HG03432 (cell line): Measurements from ENCODE around the gene PARP4.
A peak's percentile ranks its signal among the peaks of the same experiment; 100 is the strongest.
"Not testable (repeated sequence)": the region's sequence is repeated elsewhere in the genome, so short reads cannot be mapped to it uniquely, and the experiment has no call there.

Source experiments
- ATAC-seq: cut with Tn5 transposase; IDR thresholded peaks from one replicate; pipeline ENCODE4 v1.9.1; 2021; ENCODE audit warnings: mild to moderate bottlenecking, moderate library complexity; ENCODE audit not compliant: unreplicated experiment

Gene PARP4

DNA sequence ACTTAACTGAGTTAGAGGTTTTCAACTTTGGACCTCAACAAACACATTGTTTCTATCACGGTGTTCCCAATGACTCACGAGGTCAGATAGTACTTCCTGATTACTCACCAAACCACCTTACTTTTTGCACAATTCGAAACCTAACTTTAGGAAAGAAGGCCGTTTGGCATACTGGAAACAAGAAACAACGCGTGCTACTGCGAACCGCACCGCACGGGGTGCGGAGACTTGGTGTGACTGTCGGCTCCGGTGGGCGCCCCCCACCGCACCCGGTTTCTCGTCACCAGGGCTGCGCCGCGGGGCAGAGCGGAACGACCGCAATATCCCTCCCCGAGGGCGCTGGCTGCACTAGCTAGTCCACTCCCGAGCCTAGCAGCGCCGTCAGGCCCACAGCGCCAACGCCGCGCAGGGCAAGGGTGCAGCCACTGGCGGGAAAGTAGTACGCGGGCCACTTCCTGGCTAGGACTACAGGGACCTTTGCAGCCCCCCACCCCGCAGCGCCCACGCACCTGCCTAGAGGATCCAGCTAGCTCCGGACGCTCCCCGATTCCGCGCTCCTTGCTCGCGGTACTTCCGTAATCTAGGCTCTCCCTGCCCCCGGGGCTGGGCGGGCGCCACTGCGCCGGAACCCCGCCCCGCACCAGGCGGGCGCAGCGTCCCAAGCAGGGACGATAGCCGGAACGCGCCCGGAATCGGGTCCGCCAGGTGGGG, at the start of gene PARP4:
TSS of gene PARP4 (minus strand) at position 582 of the 711 bp plus-strand sequence. CDS start 9,002 bp downstream, outside the sequence.
- ATAC-seq: peak; percentile 86

DNA sequence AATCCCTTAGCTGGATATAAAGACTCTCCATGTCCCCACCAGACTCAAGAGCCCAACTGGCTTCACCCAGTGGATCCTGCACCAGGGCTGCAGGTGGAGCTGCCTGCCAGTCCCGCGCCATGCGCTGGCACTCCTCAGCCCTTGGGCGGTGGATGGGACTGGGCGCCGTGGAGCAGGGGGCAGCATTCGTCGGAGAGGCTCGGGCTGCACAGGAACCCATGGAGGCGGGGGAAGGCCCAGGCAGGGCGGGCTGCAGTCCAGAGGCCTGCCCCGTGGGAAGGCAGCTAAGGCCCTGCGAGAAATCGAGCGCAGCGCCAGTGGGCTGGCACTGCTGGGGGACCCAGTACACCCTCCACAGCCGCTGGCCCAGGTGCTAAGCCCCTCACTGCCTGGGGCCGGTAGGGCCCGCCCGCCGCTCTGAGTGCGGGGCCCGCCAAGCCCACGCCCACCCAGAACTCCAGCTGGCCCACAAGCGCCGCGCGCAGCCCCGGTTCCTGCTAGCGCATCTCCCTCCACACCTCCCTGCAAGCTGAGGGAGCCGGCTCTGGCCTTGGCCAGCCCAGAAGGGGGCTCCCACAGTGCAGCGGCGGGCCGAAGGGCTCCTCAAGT, 48.1 kb upstream of the PARP4 start:
- not testable (repeated sequence) for ATAC-seq

- ATAC-seq: not testable (repeated sequence)
These were observed 47.0 kb upstream of the PARP4 start for GRCh38 chr13:24559431-24560218.

DNA sequence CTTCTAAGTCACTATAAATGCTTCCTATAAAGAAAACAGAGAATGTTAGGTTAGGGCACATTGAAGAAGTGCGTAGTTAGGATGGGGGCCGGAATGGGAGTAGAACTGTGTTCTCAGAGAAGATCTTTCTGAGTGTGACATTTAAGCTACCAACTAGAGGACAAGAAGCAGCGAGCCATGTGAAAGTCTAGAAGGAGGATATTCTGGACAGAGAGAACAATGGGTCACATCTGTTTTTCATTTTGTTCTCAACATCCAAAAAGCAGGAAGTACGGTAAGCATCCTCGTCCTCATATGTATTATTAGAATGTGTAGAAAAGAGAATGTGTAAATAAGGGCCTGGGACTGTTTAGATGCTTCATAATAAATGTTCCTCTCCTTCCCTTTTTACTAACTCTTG, 44.5 kb upstream of the PARP4 start:
- no peak for ATAC-seq

- not testable (repeated sequence) for ATAC-seq
These were observed 41.3 kb upstream of the PARP4 start for GRCh38 chr13:24553892-24554291.

DNA sequence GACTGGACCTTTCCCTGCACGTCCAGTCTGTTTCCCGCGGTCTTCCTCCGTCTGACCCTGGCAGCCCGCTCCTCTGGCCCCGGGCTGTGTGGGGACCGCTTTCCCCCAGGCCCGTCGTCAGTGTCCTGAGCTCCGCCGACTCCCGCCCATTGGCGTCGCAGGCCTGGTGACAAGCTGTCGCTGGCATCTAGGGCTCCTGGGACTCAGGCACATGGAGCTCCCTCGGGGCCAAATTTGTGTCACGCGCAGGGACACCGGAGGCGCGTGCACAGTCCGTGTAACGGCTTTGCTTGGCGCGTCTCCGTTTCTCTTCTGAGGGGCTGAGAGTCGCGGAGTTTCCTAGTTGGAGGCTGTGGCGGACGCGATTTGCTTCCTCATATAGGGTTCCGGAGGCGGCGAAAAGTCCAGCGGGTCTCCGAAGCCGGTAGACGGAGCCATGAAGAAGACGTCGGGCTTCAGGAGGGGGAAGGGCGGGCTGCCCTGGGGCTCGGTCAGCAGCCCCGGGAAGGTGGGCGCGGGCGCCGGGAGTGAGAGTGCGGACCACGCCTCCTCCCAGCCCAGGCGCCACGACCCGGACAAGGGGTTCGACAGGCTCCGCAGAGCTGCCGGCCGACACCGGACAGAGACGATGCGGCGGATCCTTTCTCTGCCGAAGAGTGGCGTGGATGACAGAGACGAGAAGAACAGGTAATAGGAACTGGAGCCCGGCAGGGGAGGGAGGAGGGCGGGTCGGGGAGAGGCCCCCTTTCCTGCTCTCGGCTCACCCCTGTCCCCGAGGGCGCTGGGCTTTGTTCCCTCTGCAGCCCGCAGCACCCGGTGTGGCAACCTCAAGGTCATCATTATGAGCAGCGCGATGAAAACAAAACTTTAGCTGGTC, 29.1 kb upstream of the PARP4 start:
- ATAC-seq: peak; percentile 58

GRCh38 chr13:24541127-24541475, 28.5 kb upstream of the PARP4 start:
- ATAC-seq: no peak

DNA sequence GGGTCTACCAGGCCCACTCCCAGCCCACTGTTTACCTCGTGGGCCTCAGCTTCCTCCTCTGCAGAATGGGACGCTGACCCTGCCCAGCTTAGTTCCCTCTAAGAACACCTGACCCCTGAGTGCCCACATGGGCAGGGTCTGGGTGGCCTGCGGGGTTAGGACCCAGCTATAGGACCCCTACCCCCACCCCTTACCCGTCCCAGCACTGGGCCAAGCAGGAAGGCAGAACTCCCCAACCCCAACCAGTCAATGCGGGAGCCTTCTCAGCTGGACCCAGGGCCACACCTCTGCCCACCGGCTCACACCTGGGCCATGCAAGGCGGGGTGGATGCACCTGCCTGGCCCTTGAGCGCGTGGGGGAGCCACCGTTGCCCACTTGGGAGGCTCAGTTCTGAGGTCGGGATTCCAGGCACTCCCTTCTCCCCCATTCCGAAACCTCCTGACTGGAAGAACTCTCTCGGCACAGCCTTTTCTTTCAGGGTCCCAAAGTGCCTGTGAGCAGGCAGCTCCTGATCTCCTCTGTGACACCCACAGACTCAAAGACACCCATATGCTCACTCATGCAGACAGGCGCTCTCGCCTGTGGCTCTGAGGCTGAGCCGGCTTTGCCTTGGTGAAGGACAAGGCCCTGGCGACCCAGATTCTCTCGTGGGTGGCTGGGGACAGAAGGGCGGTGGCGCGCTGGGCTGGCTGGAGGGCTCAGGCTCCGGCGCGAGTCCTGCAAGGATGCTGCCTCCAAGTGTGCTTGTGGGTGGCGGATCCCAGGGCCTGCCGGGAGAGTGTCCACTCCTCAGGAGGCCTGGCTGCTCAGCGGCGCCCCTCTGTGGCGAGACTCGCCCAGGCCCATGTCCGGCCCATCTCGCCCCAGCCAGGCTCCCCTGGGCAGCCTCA, 27.9 kb upstream of the PARP4 start:
- ATAC-seq: no peak

DNA sequence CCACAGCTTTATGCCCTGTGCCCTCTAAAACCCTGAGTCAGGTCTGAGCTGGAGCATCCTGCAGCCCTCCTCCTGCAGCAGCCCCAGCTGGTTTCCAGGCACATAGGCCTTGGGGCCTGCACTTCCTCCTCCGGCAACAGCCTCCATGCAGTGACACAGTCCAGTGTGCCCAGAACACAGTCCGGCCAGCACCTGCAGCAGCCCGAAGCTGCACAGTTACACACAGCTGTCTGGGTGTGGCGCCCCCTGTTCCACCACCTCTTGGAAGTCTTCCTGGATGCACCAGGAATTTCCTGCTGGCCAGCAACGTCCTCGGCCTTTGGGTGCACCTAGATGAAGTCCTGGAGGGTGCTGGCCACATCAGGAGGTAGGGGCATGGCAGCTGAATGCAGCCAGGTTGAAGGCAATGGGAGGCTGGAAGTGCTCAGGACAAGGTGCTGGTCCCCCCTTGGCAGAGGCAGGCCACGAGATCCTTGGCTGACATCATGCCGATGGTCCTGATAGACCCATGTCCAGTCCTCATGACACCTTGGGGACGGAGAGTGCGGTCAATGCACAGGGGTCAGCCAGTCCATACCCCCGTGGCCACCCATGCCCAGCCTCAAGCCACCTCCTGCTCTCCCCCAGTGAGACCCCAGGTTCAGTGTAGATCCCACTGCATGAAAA, 27.1 kb upstream of the PARP4 start:
- ATAC-seq: no peak

DNA sequence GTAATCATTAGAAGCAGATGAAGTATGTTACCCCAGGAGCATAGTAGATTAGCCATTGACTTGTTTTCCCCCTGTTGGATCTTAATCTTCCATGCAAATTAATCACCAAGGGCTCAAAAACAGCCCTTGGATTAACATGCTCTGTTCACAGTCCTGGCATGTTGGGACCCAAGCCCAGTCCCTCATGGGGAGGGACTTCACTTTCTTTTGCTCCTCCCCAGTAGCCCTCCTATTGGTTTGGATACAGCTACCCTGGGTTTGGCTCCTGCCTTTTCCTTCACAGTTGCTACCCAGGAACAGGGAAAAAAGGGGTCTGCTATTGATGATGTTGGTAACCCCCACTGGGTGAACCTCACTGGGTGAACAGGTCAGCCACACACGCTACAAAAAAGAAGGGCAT, 16.9 kb upstream of the PARP4 start:
- ATAC-seq: no peak

DNA sequence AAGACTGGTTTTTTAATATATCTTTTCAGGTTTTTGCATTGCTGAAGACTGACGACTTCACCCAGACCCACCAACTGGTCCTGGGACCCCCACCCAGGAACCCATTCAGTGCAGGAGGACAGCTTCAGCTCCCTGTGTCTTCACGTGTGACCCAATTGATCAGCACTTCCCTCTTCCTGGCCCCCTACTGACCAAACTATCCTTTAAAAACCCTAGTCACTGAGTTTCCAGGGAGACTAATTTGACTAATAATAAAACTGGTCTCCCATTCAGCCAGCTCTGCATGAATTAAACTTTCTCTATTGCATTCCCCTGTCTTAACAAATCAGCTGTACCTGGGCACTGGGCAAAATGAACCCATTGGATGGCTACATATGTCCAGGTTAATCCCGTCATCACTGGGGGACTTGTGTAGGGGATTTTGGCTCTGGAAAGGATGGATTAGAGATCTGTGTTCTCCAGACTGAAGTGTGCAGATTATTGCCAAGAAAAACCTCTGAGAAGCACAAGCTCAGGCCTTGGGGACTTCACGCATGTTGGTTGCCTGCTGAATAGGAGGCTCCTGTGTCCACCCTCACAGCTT, 16.3 kb upstream of the PARP4 start:
- ATAC-seq: no peak

- no peak for ATAC-seq
These were observed 14.7 kb upstream of the PARP4 start for GRCh38 chr13:24527266-24527775.

DNA sequence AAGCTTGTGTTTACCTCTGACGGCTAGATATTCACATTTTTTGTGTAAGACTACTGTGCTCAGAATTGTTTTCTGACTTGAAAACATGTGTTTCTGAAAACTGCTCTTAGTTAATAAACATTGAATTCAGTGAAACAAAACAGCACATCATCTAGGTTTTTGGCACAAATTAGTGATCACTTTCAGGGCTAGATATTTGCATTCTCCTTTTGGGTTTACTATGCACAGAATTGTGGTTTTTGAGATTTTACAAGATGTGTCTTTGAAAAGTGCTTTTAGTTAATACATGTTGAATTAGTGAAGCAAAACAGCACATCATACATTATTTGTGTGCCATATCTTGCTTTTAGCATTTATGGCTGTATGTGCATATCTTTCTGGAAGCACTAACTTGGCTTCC, 8.2 kb upstream of the PARP4 start:
- no peak for ATAC-seq

DNA sequence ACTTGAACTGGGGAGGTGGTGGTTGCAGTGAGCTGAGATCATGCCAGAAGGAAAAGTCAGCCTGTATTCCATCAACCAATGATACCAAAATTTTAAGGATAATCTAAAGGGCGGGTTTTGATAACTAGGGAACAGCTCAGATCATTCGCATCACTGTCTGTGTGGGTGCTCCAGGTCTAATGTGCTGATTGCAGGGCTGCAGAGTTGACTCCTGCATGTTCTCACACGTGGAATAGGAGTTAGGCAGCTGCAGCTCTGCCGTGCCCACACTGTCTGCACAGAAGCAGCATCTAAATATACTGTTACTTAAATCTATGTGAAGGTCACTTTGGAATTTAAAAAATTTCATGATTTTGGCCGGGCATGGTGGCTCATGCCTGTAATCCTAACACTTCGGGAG, 4.3 kb upstream of the PARP4 start:
- ATAC-seq: no peak

DNA sequence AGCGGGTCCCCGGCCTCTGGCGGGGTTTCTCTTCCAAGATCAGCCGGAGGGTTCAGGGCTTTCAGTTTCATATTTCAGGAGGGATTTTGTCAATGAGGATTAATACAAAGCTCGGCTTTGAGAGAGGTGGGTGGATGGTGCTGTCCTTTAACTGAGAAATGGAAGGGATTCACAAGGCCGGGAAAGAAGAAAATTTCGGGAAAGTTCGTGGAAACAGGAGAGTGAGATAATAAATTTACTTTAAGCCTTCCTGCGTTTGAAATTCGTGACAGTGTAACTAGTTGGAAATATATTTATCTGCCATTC, 283 bp upstream of the PARP4 start:
- no peak for ATAC-seq

DNA sequence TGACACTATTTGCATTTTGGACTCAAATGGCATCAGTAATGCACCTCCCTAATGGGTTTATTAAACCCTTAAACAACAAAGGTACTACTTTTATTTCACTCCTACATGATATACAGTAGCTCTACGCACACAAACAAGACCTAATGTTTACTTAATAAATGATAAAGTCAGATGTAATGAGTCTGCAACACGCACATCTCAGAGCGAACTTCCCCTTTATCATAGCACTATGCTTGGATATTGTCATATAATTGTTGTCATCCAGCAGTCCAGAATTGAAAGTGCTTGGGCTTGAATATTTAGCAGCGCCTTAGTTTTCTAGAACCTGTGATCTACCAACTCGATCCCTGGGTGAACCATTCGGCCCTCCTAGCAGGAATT, 772 bp downstream of the PARP4 start:
- peak; percentile 8 for ATAC-seq

GRCh38 chr13:24511019-24511815, 1.4 kb downstream of the PARP4 start:
- peak; percentile 40 for ATAC-seq

DNA sequence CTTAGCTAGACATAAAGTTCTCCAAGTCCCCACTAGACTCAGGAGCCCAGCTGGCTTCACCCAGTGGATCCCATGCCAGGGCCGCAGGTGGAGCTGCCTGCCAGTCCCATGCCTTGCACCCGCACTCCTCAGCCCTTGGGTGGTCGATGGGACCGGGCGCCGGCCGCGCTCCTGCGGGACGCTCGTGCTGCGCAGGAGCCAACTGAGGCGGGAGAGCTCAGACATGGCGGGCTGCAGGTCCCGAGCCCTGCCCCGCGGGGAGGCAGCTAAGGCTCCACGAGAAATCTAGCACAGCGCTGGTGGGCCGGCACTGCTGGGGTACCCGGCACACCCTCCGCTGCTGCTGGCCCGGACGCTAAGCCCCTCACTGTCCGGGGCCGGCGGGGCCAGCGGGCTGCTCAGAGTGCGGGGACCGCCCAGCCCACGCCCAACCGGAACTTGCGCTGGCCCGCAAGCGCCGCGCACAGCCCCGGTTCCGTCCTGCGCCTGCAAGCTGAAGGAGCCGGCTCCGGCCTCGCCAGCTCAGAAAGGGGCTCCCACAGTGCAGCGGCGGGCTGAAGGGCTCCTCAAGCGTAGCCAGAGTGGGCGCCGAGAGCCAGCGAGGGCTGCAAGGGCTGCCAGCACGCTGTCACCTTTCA, 5.8 kb downstream of the PARP4 start:
- ATAC-seq: no peak
